ENCODE data around the gene NHERF2. TPM values are rescaled to one million over a fixed set of nuclear protein-coding genes. Genes with fewer than 3 reads are reported as not detected.

The NHERF2 gene
- total RNA-seq, 6 experiments from 2014 or later, result 129 to 284 (median 186) TPM

DNA sequence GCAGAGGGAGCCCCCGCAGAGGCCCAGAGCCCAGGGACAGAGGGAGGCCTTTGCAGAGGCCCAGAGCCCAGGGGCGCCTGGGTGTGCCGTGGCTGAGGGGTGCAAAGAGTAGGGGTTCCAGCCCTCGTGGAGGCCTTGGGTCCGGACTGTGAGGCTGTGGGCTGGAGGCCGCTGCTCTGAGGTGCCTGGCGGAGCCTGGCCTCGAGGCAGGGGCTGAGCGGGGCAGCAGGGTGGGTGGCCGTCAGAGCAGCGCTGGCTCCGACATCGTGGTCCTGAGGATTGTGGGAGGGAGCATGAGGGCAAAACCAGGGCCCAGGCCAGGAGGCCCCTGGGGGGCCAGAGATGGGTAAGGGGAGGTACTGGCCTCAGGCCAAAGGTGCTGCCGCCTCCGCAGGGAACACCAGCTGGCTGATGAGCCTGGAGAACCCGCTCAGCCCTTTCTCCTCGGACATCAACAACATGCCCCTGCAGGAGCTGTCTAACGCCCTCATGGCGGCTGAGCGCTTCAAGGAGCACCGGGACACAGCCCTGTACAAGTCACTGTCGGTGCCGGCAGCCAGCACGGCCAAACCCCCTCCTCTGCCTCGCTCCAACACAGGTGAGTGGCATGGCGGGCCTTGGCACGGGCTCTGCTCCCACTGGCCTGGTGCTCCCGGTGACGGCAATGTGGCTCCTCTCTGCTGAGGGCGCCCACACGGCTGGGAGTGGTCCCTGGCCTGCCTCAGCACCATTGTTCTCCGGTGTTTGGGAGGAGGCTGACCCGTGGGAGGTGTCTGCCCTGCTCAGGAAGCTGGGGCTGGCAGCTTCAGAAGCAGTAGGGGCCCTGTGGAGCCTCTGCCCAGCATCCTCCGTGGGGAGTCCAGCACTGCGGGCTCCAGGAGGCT, 54.7 kb downstream of the NHERF2 start:
- intact Hi-C loops (cut with DNase I), result no loop called here
- Histone ChIP-seq H3K27me3 (no peaks in the 10 kb centered on the region), H3K36me3 (peaks cover 0 to 49% (median 3%) of the 10 kb centered on the region in 4 donors), H3K4me1 (peaks cover 0 to 23% (median 5%) of the 10 kb centered on the region in 4 donors), H3K9me3 (no peaks in the 10 kb centered on the region), H3K27ac (peak overlapping the region in 2 of 3 donors; percentile 43 to 55), H3K4me3 (no peak overlapping the region)
- WGBS (ENCODE audit: insufficient coverage, low coverage, low lambda C conversion rate, missing lambda C conversion rate), result no CpG with 5 or more reads among the region's 35 CpGs
- TF ChIP-seq POLR2A (IDR thresholded peaks at IDR 0.05), result no peak
- TF ChIP-seq, protein P1, sequence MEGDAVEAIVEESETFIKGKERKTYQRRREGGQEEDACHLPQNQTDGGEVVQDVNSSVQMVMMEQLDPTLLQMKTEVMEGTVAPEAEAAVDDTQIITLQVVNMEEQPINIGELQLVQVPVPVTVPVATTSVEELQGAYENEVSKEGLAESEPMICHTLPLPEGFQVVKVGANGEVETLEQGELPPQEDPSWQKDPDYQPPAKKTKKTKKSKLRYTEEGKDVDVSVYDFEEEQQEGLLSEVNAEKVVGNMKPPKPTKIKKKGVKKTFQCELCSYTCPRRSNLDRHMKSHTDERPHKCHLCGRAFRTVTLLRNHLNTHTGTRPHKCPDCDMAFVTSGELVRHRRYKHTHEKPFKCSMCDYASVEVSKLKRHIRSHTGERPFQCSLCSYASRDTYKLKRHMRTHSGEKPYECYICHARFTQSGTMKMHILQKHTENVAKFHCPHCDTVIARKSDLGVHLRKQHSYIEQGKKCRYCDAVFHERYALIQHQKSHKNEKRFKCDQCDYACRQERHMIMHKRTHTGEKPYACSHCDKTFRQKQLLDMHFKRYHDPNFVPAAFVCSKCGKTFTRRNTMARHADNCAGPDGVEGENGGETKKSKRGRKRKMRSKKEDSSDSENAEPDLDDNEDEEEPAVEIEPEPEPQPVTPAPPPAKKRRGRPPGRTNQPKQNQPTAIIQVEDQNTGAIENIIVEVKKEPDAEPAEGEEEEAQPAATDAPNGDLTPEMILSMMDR (IDR thresholded peaks at IDR 0.05), result no peak
- no peak for ATAC-seq
- no peak for DNase-seq

DNA sequence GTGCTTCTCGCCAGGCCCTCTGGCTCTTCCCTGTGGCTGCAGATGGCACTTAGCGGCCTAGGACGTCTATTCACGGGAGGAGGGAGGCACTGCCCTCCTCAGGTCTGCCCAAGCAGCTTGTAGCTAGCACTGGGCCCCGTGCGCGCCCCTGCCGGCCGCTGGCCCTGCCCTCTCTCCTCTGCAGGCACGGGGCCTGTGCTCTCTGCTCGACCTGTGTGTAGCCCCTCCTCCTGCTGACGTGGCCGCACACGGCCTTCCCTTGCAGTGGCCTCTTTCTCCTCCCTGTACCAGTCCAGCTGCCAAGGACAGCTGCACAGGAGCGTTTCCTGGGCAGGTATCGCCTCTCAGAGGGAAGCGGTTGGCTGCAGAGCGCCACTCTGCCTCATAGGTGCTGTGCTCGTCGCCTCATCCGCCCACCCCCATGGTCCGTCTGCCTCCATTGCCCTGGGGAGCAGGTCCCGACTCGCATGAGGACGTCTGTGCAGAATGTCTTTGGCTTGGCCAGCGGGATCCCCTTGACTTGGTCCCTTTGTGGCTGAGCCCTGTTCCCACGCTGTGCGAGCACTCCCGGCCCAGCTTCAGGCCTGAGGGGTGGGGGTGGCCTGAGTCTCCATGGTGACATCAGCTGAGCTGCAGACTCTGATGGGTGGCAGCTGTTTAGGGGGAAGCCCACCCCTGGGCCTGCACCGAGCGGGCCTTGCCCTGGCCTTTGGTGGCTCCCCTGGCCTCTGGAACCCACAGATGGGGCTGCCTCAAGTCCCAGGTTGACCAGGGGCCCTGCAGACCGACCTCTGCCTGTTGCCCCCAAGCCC, 55.7 kb downstream of the NHERF2 start:
- WGBS (ENCODE audit: insufficient coverage, low coverage, low lambda C conversion rate, missing lambda C conversion rate), result 68% methylated on average over 13 of the region's 32 CpGs
- Histone ChIP-seq H3K4me3 (no peak overlapping the region), H3K36me3 (peaks cover 0 to 49% (median 5%) of the 10 kb centered on the region in 4 donors), H3K27ac (peak overlapping the region; percentile 31 to 55 (median 43)), H3K9me3 (no peaks in the 10 kb centered on the region), H3K4me1 (peaks cover 0 to 33% (median 9%) of the 10 kb centered on the region in 4 donors), H3K27me3 (no peaks in the 10 kb centered on the region)
- DNase-seq, result peak; percentile 87 to 95 (median 92)
- peak; percentile 76 to 92 (median 91) for ATAC-seq
- TF ChIP-seq, protein P1 (IDR thresholded peaks at IDR 0.05), result peak; percentile 10 to 47 (median 30)
- peak; percentile 27 for TF ChIP-seq POLR2A (IDR thresholded peaks at IDR 0.05)
- intact Hi-C loops (cut with DNase I), result no loop called here

DNA sequence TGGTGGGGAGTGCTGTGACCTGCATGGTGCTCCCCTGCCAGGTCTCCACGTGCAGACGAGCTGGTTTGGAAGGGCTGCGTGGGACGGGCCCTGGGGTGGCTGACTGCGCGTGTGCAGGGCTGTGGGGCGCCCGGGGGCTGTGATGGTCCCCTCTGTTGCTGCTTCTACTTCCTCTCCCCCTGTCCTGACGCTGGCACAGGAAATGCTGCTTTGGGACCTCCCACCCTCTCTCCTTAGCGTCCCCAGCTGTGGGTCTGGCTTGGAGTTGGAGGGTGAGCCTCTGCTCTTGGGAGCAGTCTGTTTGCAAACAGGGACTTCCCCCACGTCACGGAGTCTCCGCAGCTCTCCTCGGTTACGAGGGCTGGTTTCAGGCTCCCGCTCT, 56.3 kb downstream of the NHERF2 start:
- WGBS (ENCODE audit: insufficient coverage, low coverage, low lambda C conversion rate, missing lambda C conversion rate), result 92% methylated on average over 5 of the region's 16 CpGs
- Histone ChIP-seq H3K36me3 (peaks cover 0 to 49% (median 5%) of the 10 kb centered on the region in 4 donors), H3K9me3 (no peaks in the 10 kb centered on the region), H3K27ac (peak overlapping the region in 1 of 3 donors; percentile 31), H3K27me3 (no peaks in the 10 kb centered on the region), H3K4me3 (no peak overlapping the region), H3K4me1 (peaks cover 0 to 39% (median 12%) of the 10 kb centered on the region in 4 donors)
- ATAC-seq (no peak), DNase-seq (no peak)
- intact Hi-C loops (cut with DNase I), result no loop called here
- TF ChIP-seq, protein P1 (IDR thresholded peaks at IDR 0.05), result no peak
- TF ChIP-seq POLR2A (IDR thresholded peaks at IDR 0.05), result no peak

DNA sequence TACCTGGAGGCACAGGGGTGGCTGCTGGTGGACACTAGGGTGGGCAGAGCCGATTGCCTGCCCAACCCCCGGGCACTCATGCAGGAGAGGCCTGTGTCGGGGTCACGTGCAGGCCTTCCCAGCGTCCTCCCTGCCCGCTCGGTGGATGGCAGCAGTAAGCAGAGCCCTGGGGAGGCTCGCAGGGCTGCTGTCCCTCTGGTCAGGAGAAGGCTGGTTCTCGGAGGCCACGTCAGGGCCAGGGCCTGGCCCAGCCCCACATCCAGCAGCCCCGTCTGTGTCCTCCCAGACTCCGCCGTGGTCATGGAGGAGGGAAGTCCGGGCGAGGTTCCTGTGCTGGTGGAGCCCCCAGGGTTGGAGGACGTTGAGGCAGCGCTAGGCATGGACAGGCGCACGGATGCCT, 56.7 kb downstream of the NHERF2 start:
- Histone ChIP-seq H3K27ac (no peak overlapping the region), H3K27me3 (no peaks in the 10 kb centered on the region), H3K4me1 (peaks cover 0 to 43% (median 15%) of the 10 kb centered on the region in 4 donors), H3K36me3 (peaks cover 0 to 53% (median 5%) of the 10 kb centered on the region in 4 donors), H3K9me3 (no peaks in the 10 kb centered on the region), H3K4me3 (no peak overlapping the region)
- WGBS (ENCODE audit: insufficient coverage, low coverage, low lambda C conversion rate, missing lambda C conversion rate), result no CpG with 5 or more reads among the region's 19 CpGs
- intact Hi-C loops (cut with DNase I), result no loop called here
- no peak for ATAC-seq
- DNase-seq, result no peak
- TF ChIP-seq POLR2A (IDR thresholded peaks at IDR 0.05), result no peak
- TF ChIP-seq, protein P1 (IDR thresholded peaks at IDR 0.05), result no peak
